ENCODE data around the gene RBM33.
"Not testable (repeated sequence)": the region's sequence is repeated elsewhere in the genome, so short reads cannot be mapped to it uniquely, and the experiment has no call there.

RBM33 gene

DNA sequence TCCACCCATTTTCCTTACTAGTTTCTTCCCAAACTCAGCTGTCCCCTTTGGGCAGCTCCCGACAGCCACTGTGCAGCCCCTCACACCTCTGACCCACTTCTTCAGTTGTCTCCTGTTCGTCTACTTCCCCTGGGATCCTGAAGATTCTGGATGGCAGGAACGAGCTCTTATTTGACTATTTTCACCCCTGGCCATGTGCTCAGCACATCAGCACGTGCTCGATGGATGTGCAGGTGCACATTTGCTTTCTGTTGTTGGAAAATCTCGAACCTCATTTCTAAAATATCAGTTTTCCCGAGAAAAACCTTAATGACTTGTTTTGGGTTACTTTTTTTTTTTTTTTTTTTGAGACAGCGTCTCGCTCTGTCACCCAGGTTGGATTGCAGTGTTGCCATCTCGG lies 31.8 kb upstream of the RBM33 start:
- Histone ChIP-seq H3K36me3 (ENCODE audit: insufficient read depth, low read length) (no peaks in the 10 kb centered on the region), H4K20me1 (ENCODE audit: insufficient read depth, low read length) (no peaks in the 10 kb centered on the region), H3K27ac (ENCODE audit: low read depth, low read length, poor library complexity, severe bottlenecking) (no peak overlapping the region), H3K27me3 (ENCODE audit: insufficient read depth, low read length) (no peaks in the 10 kb centered on the region; the same call in 1 of the 2 replicates), H3K9me3 (ENCODE audit: low read length) (no peaks in the 10 kb centered on the region; the same call in 1 of the 2 replicates), H3K79me2 (ENCODE audit: insufficient read depth, low read length) (no peaks in the 10 kb centered on the region), H2AFZ (ENCODE audit: low read length) (no peak overlapping the region), H3K9me2 (ENCODE audit: low read depth, low read length) (no peaks in the 10 kb centered on the region), H3F3A (ENCODE audit: insufficient read depth, low read length) (no peaks in the 10 kb centered on the region), H3K4me3 (ENCODE audit: low read depth, low read length, poor library complexity, severe bottlenecking) (no peak overlapping the region), H3K4me1 (ENCODE audit: insufficient read depth, low read length, severe bottlenecking) (peaks cover 11% of the 10 kb centered on the region), H3K9ac (ENCODE audit: low read length) (no peak overlapping the region), H3K4me2 (ENCODE audit: low read length) (no peak overlapping the region)
- TF ChIP-seq EZH2 (IDR thresholded peaks at IDR 0.05; ENCODE audit: borderline replicate concordance, low read length) = no peak

DNA sequence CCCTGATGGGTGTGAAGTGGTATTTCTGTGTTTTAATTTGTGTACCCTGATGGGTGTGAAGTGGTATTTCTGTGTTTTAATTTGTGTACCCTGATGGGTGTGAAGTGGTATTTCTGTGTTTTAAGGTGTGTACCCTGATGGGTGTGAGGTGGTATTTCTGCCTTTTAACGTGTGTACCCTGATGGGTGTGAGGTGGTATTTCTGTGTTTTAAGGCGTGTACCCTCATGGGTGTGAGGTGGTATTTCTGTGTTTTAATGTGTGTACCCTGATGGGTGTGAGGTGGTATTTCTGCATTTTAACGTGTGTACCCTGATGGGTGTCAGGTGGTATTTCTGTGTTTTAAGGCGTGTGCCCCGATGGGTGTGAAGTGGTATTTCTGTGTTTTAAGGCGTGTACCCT lies 29.4 kb upstream of the RBM33 start:
- H2AFZ ChIP-seq (ENCODE audit: low read length); H3K27ac ChIP-seq (ENCODE audit: low read depth, low read length, poor library complexity, severe bottlenecking); H3K79me2 ChIP-seq (ENCODE audit: insufficient read depth, low read length); H3K9me3 ChIP-seq (ENCODE audit: low read length); H3K36me3 ChIP-seq (ENCODE audit: insufficient read depth, low read length); H4K20me1 ChIP-seq (ENCODE audit: insufficient read depth, low read length); H3K4me1 ChIP-seq (ENCODE audit: insufficient read depth, low read length, severe bottlenecking); H3K9ac ChIP-seq (ENCODE audit: low read length); H3K9me2 ChIP-seq (ENCODE audit: low read depth, low read length); H3K27me3 ChIP-seq (ENCODE audit: insufficient read depth, low read length); H3K4me2 ChIP-seq (ENCODE audit: low read length); H3K4me3 ChIP-seq (ENCODE audit: low read depth, low read length, poor library complexity, severe bottlenecking); H3F3A ChIP-seq (ENCODE audit: insufficient read depth, low read length): not testable (repeated sequence)

DNA sequence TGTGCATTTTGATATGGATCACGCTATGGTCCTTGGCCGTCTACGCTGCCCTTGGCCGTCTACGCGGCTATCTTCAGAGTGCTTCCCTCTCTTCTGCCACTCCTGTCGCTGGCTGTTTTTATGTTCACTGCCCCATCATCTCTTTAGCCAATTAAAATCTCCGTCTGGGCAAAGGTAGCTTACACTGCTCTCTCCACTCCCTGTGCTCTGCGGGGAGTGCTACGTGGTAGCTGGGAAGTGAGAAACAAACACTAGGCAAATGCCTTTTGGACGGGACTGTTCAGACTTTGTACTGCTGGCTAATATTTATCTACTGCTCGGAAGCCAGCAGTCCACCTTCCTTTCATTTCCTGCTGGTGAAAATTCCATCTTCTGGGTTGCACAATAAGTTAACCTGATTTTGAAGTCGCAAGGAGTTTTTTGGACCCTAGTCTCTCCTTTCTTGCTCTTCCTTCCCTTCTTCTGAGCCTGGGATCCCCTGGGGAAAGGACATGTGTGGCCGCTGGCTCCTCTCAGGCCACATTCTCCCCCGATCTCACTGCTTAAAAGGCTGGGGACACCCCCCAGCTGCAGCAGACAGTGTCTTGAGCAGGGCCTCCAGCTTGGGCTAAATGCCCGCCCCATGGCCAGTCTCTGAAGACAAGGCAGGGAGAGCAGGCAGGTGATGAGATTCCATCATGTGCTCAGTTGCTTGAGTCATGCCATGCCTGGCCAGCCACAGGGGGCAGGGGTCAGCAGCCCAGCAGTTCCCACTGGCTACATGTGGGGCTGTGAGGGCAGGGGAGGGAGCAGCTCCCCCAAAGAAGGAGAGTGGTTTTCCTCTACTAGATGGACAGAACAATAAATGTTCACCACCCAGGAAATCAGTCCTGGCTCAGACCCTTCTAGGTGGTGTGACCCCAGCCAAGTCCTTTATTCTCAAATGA lies 25.5 kb upstream of the RBM33 start:
- H3K36me3 ChIP-seq (ENCODE audit: insufficient read depth, low read length) = no peaks in the 10 kb centered on the region
- no peaks in the 10 kb centered on the region for H4K20me1 ChIP-seq (ENCODE audit: insufficient read depth, low read length)
- no peak overlapping the region for H2AFZ ChIP-seq (ENCODE audit: low read length)
- no peaks in the 10 kb centered on the region; the same call in 1 of the 2 replicates for H3K9me3 ChIP-seq (ENCODE audit: low read length)
- H3K4me3 ChIP-seq (ENCODE audit: low read depth, low read length, poor library complexity, severe bottlenecking) = no peak overlapping the region
- no peaks in the 10 kb centered on the region for H3F3A ChIP-seq (ENCODE audit: insufficient read depth, low read length)
- no peaks in the 10 kb centered on the region for H3K79me2 ChIP-seq (ENCODE audit: insufficient read depth, low read length)
- no peak overlapping the region for H3K27ac ChIP-seq (ENCODE audit: low read depth, low read length, poor library complexity, severe bottlenecking)
- H3K4me1 ChIP-seq (ENCODE audit: insufficient read depth, low read length, severe bottlenecking) = no peaks in the 10 kb centered on the region
- H3K4me2 ChIP-seq (ENCODE audit: low read length) = no peak overlapping the region
- TF ChIP-seq, protein P1, sequence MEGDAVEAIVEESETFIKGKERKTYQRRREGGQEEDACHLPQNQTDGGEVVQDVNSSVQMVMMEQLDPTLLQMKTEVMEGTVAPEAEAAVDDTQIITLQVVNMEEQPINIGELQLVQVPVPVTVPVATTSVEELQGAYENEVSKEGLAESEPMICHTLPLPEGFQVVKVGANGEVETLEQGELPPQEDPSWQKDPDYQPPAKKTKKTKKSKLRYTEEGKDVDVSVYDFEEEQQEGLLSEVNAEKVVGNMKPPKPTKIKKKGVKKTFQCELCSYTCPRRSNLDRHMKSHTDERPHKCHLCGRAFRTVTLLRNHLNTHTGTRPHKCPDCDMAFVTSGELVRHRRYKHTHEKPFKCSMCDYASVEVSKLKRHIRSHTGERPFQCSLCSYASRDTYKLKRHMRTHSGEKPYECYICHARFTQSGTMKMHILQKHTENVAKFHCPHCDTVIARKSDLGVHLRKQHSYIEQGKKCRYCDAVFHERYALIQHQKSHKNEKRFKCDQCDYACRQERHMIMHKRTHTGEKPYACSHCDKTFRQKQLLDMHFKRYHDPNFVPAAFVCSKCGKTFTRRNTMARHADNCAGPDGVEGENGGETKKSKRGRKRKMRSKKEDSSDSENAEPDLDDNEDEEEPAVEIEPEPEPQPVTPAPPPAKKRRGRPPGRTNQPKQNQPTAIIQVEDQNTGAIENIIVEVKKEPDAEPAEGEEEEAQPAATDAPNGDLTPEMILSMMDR (IDR thresholded peaks at IDR 0.05; ENCODE audit: low read length) = no peak
- no peak for TF ChIP-seq EZH2 (IDR thresholded peaks at IDR 0.05; ENCODE audit: borderline replicate concordance, low read length)
- no peak overlapping the region for H3K9ac ChIP-seq (ENCODE audit: low read length)
- no peaks in the 10 kb centered on the region for H3K9me2 ChIP-seq (ENCODE audit: low read depth, low read length)
- peaks cover 13% of the 10 kb centered on the region for H3K27me3 ChIP-seq (ENCODE audit: insufficient read depth, low read length)

DNA sequence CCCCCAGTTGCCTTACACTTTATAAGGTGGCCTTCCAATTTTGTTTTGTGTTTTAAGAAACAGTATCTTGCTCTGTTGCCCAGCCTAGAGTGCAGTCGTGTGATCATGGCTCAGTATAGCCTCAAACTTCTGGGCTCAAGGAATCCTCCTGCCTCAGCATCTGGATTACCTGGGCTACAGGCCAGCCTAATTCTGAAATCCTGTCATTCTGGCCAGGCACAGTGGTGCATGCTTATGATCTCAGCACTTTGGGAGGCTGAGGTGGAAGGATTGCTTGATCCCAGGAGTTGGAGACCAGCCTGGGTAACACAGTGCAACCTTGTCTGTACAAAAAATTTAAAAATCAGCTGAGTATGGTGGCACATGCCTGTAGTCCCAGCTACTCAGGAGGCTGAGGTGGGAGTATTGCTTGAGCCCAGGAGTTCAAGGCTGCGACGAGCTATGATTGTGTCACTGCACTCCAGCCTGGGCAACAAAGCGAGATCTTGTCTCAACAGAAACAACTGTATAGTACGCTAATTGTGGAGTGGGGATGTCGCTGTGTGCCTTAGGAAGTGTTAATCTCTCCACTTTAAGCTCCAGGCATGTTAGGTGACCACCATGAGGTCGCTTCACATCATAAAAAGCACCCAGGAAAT lies 24.7 kb upstream of the RBM33 start:
- no peaks in the 10 kb centered on the region for H3K9me2 ChIP-seq (ENCODE audit: low read depth, low read length)
- H4K20me1 ChIP-seq (ENCODE audit: insufficient read depth, low read length) = no peaks in the 10 kb centered on the region
- no peak overlapping the region for H3K9ac ChIP-seq (ENCODE audit: low read length)
- H3K4me3 ChIP-seq (ENCODE audit: low read depth, low read length, poor library complexity, severe bottlenecking) = no peak overlapping the region
- no peaks in the 10 kb centered on the region for H3K4me1 ChIP-seq (ENCODE audit: insufficient read depth, low read length, severe bottlenecking)
- H3K27ac ChIP-seq (ENCODE audit: low read depth, low read length, poor library complexity, severe bottlenecking) = no peak overlapping the region
- TF ChIP-seq, protein P1 (IDR thresholded peaks at IDR 0.05; ENCODE audit: low read length) = no peak
- no peak for TF ChIP-seq EZH2 (IDR thresholded peaks at IDR 0.05; ENCODE audit: borderline replicate concordance, low read length)
- no peaks in the 10 kb centered on the region for H3F3A ChIP-seq (ENCODE audit: insufficient read depth, low read length)
- H3K4me2 ChIP-seq (ENCODE audit: low read length) = no peak overlapping the region
- H3K79me2 ChIP-seq (ENCODE audit: insufficient read depth, low read length) = no peaks in the 10 kb centered on the region
- H3K9me3 ChIP-seq (ENCODE audit: low read length) = no peaks in the 10 kb centered on the region; the same call in 1 of the 2 replicates
- no peaks in the 10 kb centered on the region for H3K36me3 ChIP-seq (ENCODE audit: insufficient read depth, low read length)
- no peak overlapping the region for H2AFZ ChIP-seq (ENCODE audit: low read length)
- peaks cover 13% of the 10 kb centered on the region for H3K27me3 ChIP-seq (ENCODE audit: insufficient read depth, low read length)
